Urinary bladder (tissue), 4 donors: Measurements from ENCODE around the gene DNM3. TPM values are rescaled to one million over a fixed set of nuclear protein-coding genes. Genes with fewer than 3 reads are reported as not detected.

Source experiments
- DNase-seq: peaks from one replicate; pipeline ENCODE4 v3.0.0-alpha.2; 2015; ENCODE audit errors: extremely low spot score
- H3K27ac ChIP-seq: one replicate; pipeline ENCODE4 v1.5.1; 2013; ENCODE audit warnings: low read depth, mild to moderate bottlenecking, moderate library complexity
- H3K36me3 ChIP-seq: one replicate; pipeline ENCODE4 v1.6.1; 2013; ENCODE audit warnings: mild to moderate bottlenecking, moderate library complexity; ENCODE audit not compliant: insufficient read depth
- H3K4me1 ChIP-seq: one replicate; pipeline ENCODE4 v1.6.1; 2013; ENCODE audit warnings: mild to moderate bottlenecking, moderate library complexity; ENCODE audit not compliant: insufficient read depth
- H3K4me3 ChIP-seq: one replicate; pipeline ENCODE4 v1.5.1; 2013; ENCODE audit warnings: low read depth, low read length
- WGBS: extraction: QIAGEN DNeasy Blood & Tissue Kit; methylation state at CpG from one replicate; pipeline ENCODE4 v1.1.7; 2013; 5-methylcytosine and 5-hydroxymethylcytosine counted together
- polyA plus RNA-seq: library from polyadenylated mRNA; stranded (reverse); fragments of 200-250 nt; gene quantifications from one replicate; pipeline ENCODE4 v1.2.3, GENCODE V29; 2013
- total RNA-seq: library from RNA; depleted of rRNA; stranded (reverse); fragments of >200 nt; gene quantifications from one replicate; pipeline ENCODE4 v1.2.3, GENCODE V29; 2014
- donor health status: healthy with polysubstance abuse.
- donor health status: healthy.

The DNM3 gene
- total and polyA plus RNA-seq, 2 donors = 3.2 to 11.7 TPM

GRCh38 chr1:172118618-172119017, 277.3 kb downstream of the DNM3 start:
- Histone ChIP-seq H3K4me1 (no peaks in the 10 kb centered on the region), H3K36me3 (no peaks in the 10 kb centered on the region), H3K27ac (no peak overlapping the region), H3K4me3 (no peak overlapping the region)
- WGBS = 82% methylated on average over 3 of the region's 3 CpGs
- DNase-seq = no peak

DNA sequence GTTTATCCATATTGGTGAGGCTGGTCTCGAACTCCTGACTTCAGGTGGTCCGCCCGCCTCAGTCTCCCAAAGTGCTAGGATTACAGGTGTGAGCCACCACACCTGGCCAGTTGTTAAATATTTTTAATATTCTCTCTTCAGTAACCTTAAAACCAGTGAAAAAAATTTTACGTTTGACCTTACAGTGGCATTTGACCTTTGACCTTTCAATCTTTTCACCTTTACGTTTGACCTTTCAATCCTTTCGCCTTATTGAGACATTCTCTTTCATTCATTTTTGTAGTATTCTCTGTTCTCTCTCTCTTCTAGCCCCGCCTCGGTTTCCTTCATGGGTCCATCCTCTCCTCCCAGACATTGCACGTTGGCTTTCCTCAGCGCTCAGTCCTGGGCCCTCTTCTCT, 277.9 kb downstream of the DNM3 start:
- WGBS = 93% methylated on average over 10 of the region's 10 CpGs
- no peak for DNase-seq
- H3K27ac ChIP-seq = no peak overlapping the region

DNA sequence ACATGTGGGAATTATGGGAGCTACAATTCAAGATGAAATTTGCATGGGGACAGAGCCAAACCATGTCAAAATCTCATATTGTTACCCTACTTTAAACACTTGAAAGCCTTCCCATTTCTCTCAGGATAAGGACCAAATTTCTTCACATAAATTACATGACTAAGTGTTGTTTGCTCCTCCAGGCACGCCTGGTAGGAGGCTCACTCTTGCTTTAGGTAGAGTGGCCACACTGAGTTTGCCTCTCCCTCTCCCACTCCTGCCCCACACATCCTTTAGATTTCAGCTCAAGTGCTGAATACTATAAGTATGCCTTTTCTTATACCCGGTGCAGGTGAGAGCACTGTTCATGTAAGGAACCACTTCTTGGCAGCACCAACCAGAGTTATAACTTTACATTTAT, 279.1 kb downstream of the DNM3 start:
- no peak overlapping the region for H3K4me3 ChIP-seq
- no peaks in the 10 kb centered on the region for H3K36me3 ChIP-seq
- DNase-seq = no peak
- no peaks in the 10 kb centered on the region for H3K4me1 ChIP-seq
- WGBS = 78% methylated on average over 2 of the region's 2 CpGs
- no peak overlapping the region for H3K27ac ChIP-seq

More for the DNA sequence above, 277.9 kb downstream of the DNM3 start:
- Histone ChIP-seq H3K4me1 (no peaks in the 10 kb centered on the region), H3K36me3 (no peaks in the 10 kb centered on the region), H3K4me3 (no peak overlapping the region)

GRCh38 chr1:172121081-172121717, 279.9 kb downstream of the DNM3 start:
- Histone ChIP-seq H3K27ac (no peak overlapping the region), H3K4me1 (no peaks in the 10 kb centered on the region), H3K36me3 (no peaks in the 10 kb centered on the region), H3K4me3 (no peak overlapping the region)
- 85% methylated on average over 4 of the region's 4 CpGs for WGBS
- DNase-seq = no peak

DNA sequence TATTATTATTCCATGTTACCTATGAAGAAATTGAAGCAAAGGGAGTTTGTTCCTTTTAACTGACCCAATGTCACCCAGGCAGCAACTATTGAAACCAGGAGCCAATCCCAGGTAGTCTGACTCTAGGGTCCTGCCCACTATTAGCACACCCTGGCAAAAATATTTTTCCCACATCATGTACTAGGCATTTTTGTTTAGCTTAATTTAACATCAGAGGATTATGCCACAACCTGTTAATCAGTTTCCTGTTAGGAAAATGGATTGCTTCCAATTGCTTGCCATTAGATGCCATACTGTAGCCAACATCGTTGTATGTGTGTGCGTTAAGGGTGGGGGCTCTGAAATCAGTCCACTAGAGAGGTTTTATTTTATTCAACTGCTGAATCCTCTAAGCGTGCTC, 281.1 kb downstream of the DNM3 start:
- no peaks in the 10 kb centered on the region for H3K4me1 ChIP-seq

DNA sequence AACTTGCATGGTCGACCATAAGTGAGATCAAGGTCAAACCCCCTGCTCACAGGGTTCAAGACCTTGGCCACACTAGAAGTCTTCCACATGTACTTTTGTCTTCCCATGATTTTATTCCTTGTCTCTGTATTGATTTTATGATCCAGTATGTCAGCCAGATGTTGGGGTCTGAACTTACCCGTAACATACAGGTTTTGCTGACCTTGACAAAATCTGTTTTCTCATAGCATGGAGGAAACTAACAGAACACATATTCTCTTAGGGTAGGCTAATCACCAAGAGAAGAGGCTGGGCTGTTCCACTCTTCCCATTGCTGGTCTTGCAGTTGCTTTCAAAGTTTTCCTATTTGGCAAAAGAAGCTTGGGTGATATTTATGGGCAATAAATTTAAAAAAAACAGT, 284.0 kb downstream of the DNM3 start:
- Histone ChIP-seq H3K4me1 (no peaks in the 10 kb centered on the region), H3K36me3 (no peaks in the 10 kb centered on the region), H3K27ac (no peak overlapping the region), H3K4me3 (no peak overlapping the region)
- 68% methylated on average over 2 of the region's 2 CpGs for WGBS
- no peak for DNase-seq

More for the DNA sequence above, 281.1 kb downstream of the DNM3 start:
- Histone ChIP-seq H3K36me3 (no peaks in the 10 kb centered on the region), H3K27ac (no peak overlapping the region), H3K4me3 (no peak overlapping the region)
- WGBS = 84% methylated on average over 3 of the region's 3 CpGs
- DNase-seq = no peak

GRCh38 chr1:172125812-172126430, 284.6 kb downstream of the DNM3 start:
- H3K4me3 ChIP-seq = no peak overlapping the region
- DNase-seq = no peak
- no peaks in the 10 kb centered on the region for H3K36me3 ChIP-seq
- H3K4me1 ChIP-seq = no peaks in the 10 kb centered on the region
- H3K27ac ChIP-seq = no peak overlapping the region

DNA sequence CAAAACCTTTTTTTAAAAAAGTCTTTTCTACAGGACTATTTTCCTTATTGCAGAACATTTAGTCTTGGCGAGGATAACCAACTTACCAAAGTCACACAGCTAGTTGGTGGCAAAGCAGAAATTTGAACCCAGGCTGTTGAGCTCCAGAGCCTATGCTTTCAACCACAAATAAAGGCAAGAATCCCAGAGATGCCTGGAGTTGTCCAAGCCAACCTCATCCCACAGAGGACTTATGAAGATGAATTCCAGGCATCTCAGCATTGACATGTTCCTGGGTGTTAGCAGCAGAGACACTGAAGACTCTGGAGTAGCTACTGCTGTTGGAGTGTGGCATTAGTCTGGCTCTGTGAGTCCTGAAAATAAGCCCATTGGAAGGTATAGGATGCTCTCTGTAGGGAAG, 291.5 kb downstream of the DNM3 start:
- H3K36me3 ChIP-seq = no peaks in the 10 kb centered on the region
- H3K4me1 ChIP-seq = no peaks in the 10 kb centered on the region
- H3K27ac ChIP-seq = no peak overlapping the region
- no peak overlapping the region for H3K4me3 ChIP-seq
- 96% methylated on average over 1 of the region's 1 CpG for WGBS
- no peak for DNase-seq

- WGBS = 89% methylated on average over 2 of the region's 2 CpGs
- no peaks in the 10 kb centered on the region for H3K4me1 ChIP-seq
- no peak overlapping the region for H3K4me3 ChIP-seq
- H3K27ac ChIP-seq = no peak overlapping the region
- no peak for DNase-seq
- no peaks in the 10 kb centered on the region for H3K36me3 ChIP-seq
Measured at GRCh38 chr1:172134087-172134731, 292.9 kb downstream of the DNM3 start.

- Histone ChIP-seq H3K36me3 (no peaks in the 10 kb centered on the region), H3K27ac (no peak overlapping the region), H3K4me1 (no peaks in the 10 kb centered on the region), H3K4me3 (no peak overlapping the region)
- DNase-seq = no peak
- WGBS = 73% methylated on average over 2 of the region's 2 CpGs
Measured at GRCh38 chr1:172135076-172135672, 293.9 kb downstream of the DNM3 start.

DNA sequence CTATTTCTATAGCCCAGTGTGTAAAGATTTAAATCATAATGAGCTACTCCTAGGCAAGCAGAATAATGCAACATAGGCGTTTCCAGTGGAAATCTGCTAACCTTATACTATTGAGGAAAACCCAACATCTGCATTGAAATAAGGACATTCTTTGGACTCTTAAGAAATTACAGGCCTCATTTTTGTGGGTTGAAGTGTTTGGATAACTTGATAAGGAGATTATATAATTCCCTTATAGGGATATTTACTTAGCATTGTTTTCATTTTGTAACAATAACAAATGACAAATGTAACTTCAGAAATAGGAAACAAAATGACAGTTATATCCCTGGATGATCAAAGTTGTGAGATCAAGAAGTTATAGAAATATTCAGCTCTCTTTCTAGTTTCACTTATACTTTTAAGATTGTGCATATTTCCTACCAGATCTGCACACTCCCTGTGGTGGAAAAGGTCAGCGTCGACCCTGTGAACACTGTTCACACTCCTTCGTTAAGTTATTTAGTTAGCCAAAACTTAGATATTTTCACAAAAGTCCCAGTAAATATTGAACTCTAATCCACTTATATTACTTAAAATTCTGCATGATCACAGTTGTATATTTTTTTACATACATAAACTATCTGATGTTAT, 294.8 kb downstream of the DNM3 start:
- H3K4me3 ChIP-seq = no peak overlapping the region
- H3K36me3 ChIP-seq = no peaks in the 10 kb centered on the region
- DNase-seq = no peak
- 41% methylated on average over 4 of the region's 4 CpGs for WGBS
- H3K27ac ChIP-seq = no peak overlapping the region
- H3K4me1 ChIP-seq = no peaks in the 10 kb centered on the region

DNA sequence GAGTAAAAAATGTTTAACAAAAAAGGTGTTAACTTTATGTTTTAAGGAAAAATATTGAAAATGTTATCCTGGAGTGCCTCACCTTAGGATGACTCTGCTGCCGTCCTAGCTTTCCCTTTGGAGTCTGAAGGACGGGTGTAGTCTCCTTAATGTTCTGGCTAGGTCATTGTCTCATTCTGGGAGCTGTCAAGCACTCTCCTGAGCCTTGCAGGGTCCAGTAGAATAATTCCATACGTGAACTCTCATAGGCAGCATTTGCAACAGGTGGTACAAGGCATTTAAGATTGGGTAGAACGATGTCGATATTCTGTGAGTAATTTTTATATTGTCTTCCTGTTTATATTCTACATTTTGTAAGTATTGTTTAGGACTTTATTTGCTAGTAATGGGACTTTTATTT, 295.6 kb downstream of the DNM3 start:
- no peak for DNase-seq
- H3K4me3 ChIP-seq = no peak overlapping the region
- 36% methylated on average over 5 of the region's 5 CpGs for WGBS

DNA sequence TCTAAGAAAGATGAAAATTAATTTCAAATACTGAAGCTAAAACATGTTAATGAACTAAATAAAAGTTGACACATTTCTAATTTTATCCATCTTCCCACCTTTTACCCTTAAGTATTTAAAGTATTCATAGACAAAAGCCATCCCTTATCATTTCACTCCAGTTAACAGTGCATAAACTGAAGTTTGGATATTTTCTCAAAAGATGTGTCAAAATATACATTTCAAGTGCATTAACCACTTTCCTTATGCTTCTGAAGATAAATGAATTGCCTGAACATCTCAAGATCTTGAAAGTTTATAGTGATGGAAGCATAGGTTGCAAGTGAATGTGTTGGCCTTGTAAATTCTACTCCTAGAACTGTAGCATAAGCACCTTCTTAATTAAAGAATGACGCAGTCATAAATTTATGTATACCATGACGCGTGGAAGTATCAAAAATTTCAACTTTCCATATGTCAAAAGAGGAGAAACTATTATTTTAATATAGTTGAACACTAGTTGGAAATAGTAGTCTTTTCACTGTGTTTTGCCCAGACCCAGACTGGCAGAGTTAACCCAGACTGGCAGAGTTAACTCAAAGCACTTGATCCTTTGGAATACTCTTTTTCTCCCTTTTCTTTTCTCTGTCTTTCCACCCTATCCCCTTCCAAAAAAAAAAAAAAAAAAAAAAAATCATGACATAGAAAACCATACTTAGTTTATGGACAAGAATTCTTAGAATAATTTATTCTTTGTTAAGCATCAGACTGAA, 296.6 kb downstream of the DNM3 start:
- Histone ChIP-seq H3K27ac (no peak overlapping the region), H3K4me1 (no peaks in the 10 kb centered on the region), H3K4me3 (no peak overlapping the region), H3K36me3 (no peaks in the 10 kb centered on the region)
- WGBS = 94% methylated on average over 3 of the region's 3 CpGs
- DNase-seq = no peak

More for the DNA sequence above, 295.6 kb downstream of the DNM3 start:
- no peaks in the 10 kb centered on the region for H3K36me3 ChIP-seq
- H3K27ac ChIP-seq = no peak overlapping the region
- no peaks in the 10 kb centered on the region for H3K4me1 ChIP-seq
